AG09309 (cell line): ENCODE results near the gene ZNF335.
"Not testable (repeated sequence)": the region's sequence is repeated elsewhere in the genome, so short reads cannot be mapped to it uniquely, and the experiment has no call there.

ENCODE experiments used
- DNase-seq: peaks from one replicate; pipeline ENCODE4 v3.0.0-alpha.2; 2010; ENCODE audit warnings: low read depth
- H3K4me3 ChIP-seq: 2 replicates; pipeline ENCODE4 v1.5.1; 2011; ENCODE audit warnings: mild to moderate bottlenecking, low read depth, low read length, moderate library complexity; ENCODE audit not compliant: control insufficient read depth
- TF ChIP-seq, protein P1 (sequence below): IDR thresholded peaks from 2 replicates; pipeline ENCODE4 v1.5.1; 2011; ENCODE audit warnings: mild to moderate bottlenecking, low read depth, low read length, inconsistent platforms; ENCODE audit not compliant: insufficient read depth, control insufficient read depth; ENCODE audit errors: missing control alignments

The ZNF335 gene

DNA sequence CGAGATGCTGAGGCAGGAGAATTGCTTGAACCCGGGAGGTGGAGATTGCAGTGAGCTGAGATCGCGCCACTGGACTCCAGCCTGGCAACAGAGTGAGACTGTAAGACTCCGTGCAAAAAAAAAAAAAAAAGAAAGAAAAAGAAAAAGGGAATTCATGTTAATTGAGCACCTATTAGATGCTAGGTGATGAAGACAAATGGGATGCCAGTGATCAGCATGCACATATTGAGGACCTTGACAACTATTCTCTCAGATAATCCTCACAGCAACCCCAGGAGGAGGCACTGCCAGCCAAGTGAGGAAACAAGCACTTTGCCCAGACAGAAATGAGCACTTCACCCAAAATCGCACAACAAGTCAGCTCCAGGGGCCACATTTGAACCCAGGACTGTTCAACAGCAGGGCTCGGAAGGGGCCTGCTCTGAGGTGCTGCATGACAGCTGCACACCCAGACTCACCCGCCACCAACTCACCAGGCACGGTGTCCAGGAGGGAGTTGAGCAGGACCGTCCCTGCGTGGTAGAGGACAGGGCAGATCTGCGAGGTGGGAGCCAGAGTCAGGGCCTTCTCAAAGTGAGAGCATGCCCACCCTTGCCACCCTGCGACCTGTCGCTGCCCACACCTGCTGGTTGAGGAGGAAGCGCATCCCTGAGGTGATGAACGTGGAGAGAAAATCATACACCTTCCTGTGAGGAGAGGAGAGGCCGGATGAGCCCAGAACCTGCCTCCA lies 64.6 kb downstream of the ZNF335 start:
- TF ChIP-seq, protein P1, sequence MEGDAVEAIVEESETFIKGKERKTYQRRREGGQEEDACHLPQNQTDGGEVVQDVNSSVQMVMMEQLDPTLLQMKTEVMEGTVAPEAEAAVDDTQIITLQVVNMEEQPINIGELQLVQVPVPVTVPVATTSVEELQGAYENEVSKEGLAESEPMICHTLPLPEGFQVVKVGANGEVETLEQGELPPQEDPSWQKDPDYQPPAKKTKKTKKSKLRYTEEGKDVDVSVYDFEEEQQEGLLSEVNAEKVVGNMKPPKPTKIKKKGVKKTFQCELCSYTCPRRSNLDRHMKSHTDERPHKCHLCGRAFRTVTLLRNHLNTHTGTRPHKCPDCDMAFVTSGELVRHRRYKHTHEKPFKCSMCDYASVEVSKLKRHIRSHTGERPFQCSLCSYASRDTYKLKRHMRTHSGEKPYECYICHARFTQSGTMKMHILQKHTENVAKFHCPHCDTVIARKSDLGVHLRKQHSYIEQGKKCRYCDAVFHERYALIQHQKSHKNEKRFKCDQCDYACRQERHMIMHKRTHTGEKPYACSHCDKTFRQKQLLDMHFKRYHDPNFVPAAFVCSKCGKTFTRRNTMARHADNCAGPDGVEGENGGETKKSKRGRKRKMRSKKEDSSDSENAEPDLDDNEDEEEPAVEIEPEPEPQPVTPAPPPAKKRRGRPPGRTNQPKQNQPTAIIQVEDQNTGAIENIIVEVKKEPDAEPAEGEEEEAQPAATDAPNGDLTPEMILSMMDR, result no peak
- no peak for DNase-seq
- H3K4me3 ChIP-seq, result no peak overlapping the region

DNA sequence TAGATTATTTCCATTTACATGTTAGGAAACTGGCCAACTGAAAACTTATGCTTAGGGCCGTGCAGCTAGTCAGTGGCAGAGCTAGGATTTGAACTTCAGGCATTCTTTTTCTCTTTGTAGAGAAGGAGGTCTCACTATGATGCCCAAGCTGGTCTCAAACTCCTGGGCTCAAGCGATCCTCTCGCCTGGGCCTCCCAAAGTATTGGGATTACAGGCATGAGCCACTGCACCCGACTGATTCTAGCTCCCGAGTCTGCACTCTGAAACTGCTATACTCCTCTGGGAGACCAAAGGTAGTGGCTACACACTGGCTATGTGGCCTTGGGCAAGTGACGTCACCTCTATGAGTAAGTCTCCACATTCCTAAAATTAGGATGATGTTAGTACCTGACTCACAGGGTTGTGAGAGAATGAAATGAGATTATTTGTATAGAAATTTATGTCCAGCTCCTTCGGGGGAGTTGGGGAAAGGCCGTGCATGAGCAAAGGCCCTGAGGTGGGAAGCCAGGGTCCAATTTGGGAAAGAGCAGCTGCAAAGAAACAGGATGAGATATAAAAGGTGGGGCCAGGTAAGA lies 66.4 kb downstream of the ZNF335 start:
- TF ChIP-seq, protein P1, result no peak
- no peak overlapping the region for H3K4me3 ChIP-seq
- DNase-seq, result no peak

DNA sequence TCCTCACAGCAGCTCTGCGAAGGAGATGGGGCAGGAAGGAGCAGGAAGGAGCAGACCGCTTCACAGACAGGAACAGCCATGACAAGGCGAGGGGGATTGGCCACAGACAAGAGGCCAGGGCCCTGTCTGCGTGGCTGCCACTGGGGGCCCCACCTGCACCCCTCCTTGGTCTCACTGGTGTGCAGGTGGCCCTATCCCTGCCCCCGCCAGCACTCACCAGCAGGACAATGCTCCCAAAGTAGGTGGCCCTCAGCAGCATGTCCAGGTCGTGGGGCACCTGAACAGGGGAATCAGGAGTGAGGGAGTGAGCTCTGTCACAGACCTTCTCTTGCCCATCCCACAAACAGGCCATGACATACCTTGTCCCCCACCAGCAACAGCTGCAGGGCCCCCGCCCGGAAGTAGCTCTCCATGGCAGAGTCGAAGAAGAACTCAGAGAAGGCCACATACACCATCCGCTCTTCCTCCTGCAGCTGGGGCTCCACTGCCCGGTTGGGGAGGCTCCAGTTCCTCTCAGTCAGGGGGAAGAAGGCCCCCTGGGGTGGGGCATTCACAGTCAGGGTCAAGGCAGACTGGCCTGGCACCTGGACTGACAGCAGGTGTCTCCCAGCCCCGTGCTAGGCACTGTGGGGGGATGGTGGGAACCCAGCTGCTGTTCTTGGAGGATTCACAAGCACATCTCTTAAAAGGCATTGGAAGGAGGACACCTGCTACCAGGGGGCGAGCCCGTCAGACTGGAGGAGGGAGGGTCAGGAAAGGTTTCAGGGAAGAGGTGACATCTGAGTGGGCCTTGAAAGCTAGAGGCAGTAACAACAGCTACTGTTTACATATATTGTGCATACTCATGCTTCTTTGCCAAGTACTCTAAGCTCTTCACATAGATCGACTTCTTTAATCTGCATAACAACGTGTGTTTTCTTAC lies 67.2 kb downstream of the ZNF335 start:
- DNase-seq, result no peak
- no peak overlapping the region for H3K4me3 ChIP-seq
- TF ChIP-seq, protein P1, result no peak

DNA sequence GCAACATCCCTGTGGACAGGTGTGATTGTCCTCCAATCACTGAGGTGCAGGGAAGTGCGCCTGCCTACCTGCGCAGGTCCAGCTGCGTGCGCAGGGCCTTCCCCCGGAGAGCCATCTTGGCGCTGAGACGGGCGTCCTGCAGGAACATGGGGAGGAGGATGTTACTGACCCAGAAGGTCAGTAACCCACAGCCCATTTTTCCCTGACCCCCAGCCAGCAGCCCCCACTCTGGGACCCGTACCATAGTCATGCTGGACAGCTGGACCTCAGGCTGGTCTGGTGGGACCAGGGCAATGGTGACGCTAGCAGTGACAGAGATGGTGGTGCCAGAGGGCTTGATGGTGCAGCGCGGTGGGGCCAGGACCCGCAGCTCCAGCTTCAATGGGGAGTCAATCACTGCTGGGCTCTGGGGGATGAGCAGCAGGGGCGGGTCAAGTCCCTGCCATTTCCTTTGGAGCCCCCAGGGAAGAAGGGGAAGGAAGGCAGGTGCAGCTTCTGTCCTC lies 69.8 kb downstream of the ZNF335 start:
- TF ChIP-seq, protein P1, result no peak
- no peak overlapping the region for H3K4me3 ChIP-seq
- DNase-seq, result no peak

DNA sequence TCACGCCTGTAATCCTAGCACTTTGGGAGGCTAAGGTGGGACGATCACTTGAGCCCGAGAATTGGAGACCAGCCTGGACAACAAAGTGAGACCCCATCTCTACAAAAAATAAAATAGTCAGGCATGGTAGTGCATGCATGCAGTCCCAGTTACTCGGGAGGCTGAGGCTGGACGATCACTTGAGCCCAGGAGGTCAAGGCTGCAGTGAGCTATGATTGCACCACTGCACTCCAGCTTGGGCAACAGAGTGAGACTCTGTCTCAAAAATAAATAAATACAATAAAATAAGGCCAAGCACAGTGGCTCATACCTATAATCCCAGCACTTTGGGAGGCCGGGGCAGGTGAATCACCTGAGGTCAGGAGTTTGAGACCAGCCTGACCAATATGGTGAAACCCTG lies 70.7 kb downstream of the ZNF335 start:
- not testable (repeated sequence) for DNase-seq, H3K4me3 ChIP-seq

DNA sequence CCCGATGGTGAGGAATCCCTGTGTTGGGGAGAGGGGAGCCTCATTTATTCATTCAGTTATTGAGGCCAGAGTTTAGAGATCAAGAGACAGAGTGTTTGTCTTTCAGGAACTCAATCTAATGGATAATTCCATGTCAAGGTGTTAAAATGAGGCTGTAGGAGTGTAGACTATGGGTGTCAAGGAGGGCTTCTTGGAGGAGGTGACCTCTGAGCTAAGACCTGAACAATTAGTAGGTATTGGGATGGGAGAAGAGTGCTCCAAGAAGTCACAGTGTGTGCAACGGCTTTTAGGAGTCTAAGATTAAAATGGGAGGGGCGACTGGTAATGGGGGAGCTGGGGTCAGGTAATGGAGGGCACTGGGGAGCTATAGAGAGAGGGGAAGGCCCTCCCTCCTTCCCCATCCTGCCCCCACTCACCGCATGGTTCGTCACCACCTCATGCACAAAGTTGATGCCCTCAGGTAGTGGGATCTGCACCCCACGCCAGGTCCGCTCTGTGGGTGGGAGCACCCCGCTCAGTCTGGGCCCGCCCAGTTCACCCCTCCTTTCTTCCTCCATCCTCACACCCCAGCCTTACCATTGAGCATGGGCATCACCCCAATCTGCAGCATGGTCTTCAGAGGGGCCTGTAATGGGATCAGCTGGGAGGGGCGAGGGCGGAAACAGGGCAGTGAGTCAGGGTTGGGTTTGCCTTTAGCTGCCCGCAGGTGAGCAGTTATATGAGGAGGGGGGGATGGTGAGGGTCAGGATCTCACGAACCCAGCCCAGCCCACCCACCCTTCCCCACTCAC lies 72.8 kb downstream of the ZNF335 start:
- TF ChIP-seq, protein P1, result no peak
- no peak for DNase-seq
- H3K4me3 ChIP-seq, result no peak overlapping the region
